Kidney (tissue), 14 donors: ENCODE results near the gene SRP9. TPM values are rescaled to one million over a fixed set of nuclear protein-coding genes. Genes with fewer than 3 reads are reported as not detected.

ENCODE experiments used
- DNase-seq, 5 donors: peaks; one replicate each; pipeline ENCODE4 v3.0.0-alpha.2; 2013 to 2020
- FAIRE-seq: peaks from 2 replicates; lab custom pipeline; 2012; peaks lifted over from hg19 to GRCh38; lab: Jason Lieb, UNC
- H3K27ac ChIP-seq, 2 donors: one replicate each; pipeline ENCODE4 v1.7.0; 2013; ENCODE audit warnings: low read depth in 2 of 2, low read length in 2 of 2, inconsistent platforms in 1 of 2
- H3K27me3 ChIP-seq: one replicate; pipeline ENCODE4 v1.7.1; 2013; ENCODE audit warnings: low read length, inconsistent platforms; ENCODE audit not compliant: control insufficient read depth, insufficient read depth
- H3K36me3 ChIP-seq, 3 donors: one replicate each; pipeline versions ENCODE4 v1.7.0 to v1.7.1; 2013; ENCODE audit warnings: low read length in 3 of 3, control low read depth in 1 of 3, inconsistent platforms in 1 of 3; ENCODE audit not compliant: insufficient read depth in 3 of 3, control insufficient read depth in 2 of 3
- H3K4me1 ChIP-seq, 3 donors: one replicate each; pipeline versions ENCODE4 v1.7.0 to v1.7.1; 2013; ENCODE audit warnings: low read length in 3 of 3, inconsistent platforms in 1 of 3, low read depth in 1 of 3; ENCODE audit not compliant: control insufficient read depth in 2 of 3, insufficient read depth in 2 of 3
- H3K4me3 ChIP-seq, 3 donors: one replicate each; pipeline versions ENCODE4 v1.7.0 to v1.8.1; 2013; ENCODE audit warnings: low read length in 3 of 3, control low read depth in 1 of 3, inconsistent platforms in 1 of 3
- H3K9ac ChIP-seq, 3 donors: one replicate each; pipeline versions ENCODE4 v1.7.0 to v1.7.1; 2013; ENCODE audit warnings: low read length in 3 of 3, control low read depth in 1 of 3, inconsistent platforms in 1 of 3
- H3K9me3 ChIP-seq, 3 donors: one replicate each; pipeline versions ENCODE4 v1.7.0 to v1.7.1; 2013; ENCODE audit warnings: low read length in 3 of 3, control low read depth in 1 of 3, inconsistent platforms in 1 of 3; ENCODE audit not compliant: control insufficient read depth in 2 of 3, insufficient read depth in 1 of 3
- intact Hi-C: fragments of 100-400 bp; cut with DNase I; formaldehyde crosslinking; loops from one replicate; pipeline ENCODE4 v1.11.1; 2022
- polyA plus RNA-seq: library from polyadenylated mRNA; stranded (reverse); fragments of 350-450 nt; fragmentation: Illumina TruSeq; extraction: RNeasy Lipid Tissue Mini Kit (QIAGEN cat#74804); gene quantifications from one replicate; pipeline ENCODE4 v1.2.3, GENCODE V29; 2014; ENCODE audit warnings: low read depth, low replicate concordance; ENCODE audit not compliant: insufficient read depth
- total RNA-seq: library from RNA; stranded (reverse); fragmentation: NEBNext Ultra II Directional; extraction: Animal tissue kit (Norgen Biotek cat#: 25700); gene quantifications from one replicate; pipeline ENCODE4 v1.2.1, GENCODE V29; 2021
- TF ChIP-seq, protein P1 (sequence below): IDR thresholded peaks from 3 replicates; pipeline ENCODE4 v1.5.1; 2012; ENCODE audit warnings: mild to moderate bottlenecking, moderate library complexity, borderline replicate concordance; ENCODE audit not compliant: insufficient read depth; ENCODE audit errors: extremely low read depth
- donor health status: control.
- donor health status: control.
- donor health status: control.
- donor health status: control.
- donor health status: control.
- donor health status: DM: yes; HTN: yes; CAD: no.
- donor health status: Normal renal cell carcinoma (clear cell type).

Gene SRP9
- total and polyA plus RNA-seq, 2 donors from 2014 or later: 199 to 307 TPM

DNA sequence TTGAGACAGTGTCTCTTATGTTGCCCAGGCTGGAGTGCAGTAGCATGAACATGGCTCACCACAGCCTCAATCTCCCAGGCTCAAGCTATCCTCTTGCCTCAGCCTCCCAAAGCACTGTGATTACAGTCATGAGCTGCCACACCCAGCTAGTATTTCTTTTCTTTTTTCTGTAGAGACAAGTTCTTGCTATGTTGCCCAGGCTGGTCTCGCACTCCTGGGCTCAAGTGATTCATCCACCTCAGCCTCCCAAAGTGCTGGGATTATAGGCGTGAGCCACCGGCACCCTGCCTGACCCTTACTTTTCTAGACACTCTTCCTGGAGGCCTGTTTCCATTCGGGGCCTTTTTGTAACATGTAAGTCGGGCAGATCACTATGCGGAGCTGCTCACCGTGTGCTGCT is 30.1 kb upstream of the SRP9 start:
- Histone ChIP-seq H3K36me3 (no peaks in the 10 kb centered on the region), H3K27ac (no peak overlapping the region), H3K9ac (no peak overlapping the region), H3K4me1 (no peaks in the 10 kb centered on the region), H3K9me3 (no peaks in the 10 kb centered on the region), H3K27me3 (no peaks in the 10 kb centered on the region), H3K4me3 (no peak overlapping the region)
- intact Hi-C loops: no loop called here
- no peak for DNase-seq
- TF ChIP-seq, protein P1, sequence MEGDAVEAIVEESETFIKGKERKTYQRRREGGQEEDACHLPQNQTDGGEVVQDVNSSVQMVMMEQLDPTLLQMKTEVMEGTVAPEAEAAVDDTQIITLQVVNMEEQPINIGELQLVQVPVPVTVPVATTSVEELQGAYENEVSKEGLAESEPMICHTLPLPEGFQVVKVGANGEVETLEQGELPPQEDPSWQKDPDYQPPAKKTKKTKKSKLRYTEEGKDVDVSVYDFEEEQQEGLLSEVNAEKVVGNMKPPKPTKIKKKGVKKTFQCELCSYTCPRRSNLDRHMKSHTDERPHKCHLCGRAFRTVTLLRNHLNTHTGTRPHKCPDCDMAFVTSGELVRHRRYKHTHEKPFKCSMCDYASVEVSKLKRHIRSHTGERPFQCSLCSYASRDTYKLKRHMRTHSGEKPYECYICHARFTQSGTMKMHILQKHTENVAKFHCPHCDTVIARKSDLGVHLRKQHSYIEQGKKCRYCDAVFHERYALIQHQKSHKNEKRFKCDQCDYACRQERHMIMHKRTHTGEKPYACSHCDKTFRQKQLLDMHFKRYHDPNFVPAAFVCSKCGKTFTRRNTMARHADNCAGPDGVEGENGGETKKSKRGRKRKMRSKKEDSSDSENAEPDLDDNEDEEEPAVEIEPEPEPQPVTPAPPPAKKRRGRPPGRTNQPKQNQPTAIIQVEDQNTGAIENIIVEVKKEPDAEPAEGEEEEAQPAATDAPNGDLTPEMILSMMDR: no peak
- FAIRE-seq: no peak

DNA sequence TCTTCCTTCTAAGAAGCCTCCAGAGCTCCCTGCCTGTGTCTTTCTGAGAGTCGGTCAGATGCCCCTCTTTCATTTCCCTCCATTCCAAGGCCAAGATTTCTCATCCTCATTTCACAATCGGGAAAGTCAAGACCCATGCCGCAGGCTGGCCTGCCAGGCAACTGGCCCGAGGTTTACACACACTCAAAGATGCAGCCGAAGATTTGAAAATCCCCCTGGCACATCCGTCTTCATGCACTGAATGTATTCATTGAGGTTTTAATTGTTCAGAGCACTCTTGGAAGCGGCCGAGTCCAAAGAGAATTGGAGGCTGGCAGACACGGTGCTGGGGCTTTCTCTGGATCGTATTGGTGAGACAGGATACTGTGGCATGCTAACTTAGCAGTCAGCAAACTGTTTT is 29.1 kb upstream of the SRP9 start:
- no peaks in the 10 kb centered on the region for H3K27me3 ChIP-seq
- no peaks in the 10 kb centered on the region for H3K36me3 ChIP-seq
- FAIRE-seq (no peak), DNase-seq (no peak)
- intact Hi-C loops: no loop called here
- no peaks in the 10 kb centered on the region for H3K9me3 ChIP-seq
- no peak overlapping the region for H3K4me3 ChIP-seq
- no peak overlapping the region for H3K27ac ChIP-seq
- TF ChIP-seq, protein P1: no peak
- no peaks in the 10 kb centered on the region for H3K4me1 ChIP-seq
- no peak overlapping the region for H3K9ac ChIP-seq

GRCh38 chr1:225749706-225750105 is 27.9 kb upstream of the SRP9 start:
- TF ChIP-seq, protein P1: no peak
- Histone ChIP-seq H3K4me1 (no peaks in the 10 kb centered on the region), H3K4me3 (no peak overlapping the region), H3K9me3 (no peaks in the 10 kb centered on the region), H3K9ac (no peak overlapping the region), H3K36me3 (no peaks in the 10 kb centered on the region), H3K27me3 (no peaks in the 10 kb centered on the region), H3K27ac (no peak overlapping the region)
- intact Hi-C loops: no loop called here
- DNase-seq (no peak), FAIRE-seq (no peak)

DNA sequence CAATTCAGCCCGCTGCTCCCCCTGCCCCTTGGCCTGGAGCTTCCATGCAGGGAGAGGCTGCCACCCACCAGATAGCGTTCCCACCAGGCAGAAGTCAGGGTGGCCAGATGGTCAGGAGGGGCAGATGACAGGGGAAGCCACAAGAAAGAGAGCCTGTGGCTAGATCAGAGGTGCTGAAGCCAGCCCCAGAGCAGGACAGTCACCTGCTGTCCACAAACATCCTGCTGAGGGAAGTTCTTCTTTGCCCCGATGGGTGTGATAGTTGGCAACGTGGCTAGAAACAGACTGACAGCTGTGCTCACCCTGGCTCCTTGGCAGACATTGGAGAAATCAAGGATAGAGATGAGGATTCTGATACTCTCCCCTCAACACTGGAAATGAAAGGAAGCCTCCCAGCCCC is 27.2 kb upstream of the SRP9 start:
- H3K27ac ChIP-seq: no peak overlapping the region
- peaks cover 0 to 5% (median 0%) of the 10 kb centered on the region in 3 donors for H3K4me1 ChIP-seq
- no peaks in the 10 kb centered on the region for H3K9me3 ChIP-seq
- H3K9ac ChIP-seq: no peak overlapping the region
- H3K36me3 ChIP-seq: no peaks in the 10 kb centered on the region
- TF ChIP-seq, protein P1: no peak
- intact Hi-C loops: no loop called here
- no peak for FAIRE-seq
- no peaks in the 10 kb centered on the region for H3K27me3 ChIP-seq
- no peak overlapping the region for H3K4me3 ChIP-seq
- DNase-seq: no peak
